Tibial nerve (tissue), 4 donors: ENCODE measurements around the gene PKN2.

Experiments
- EP300 ChIP-seq, 2 donors: sonication (generic); formaldehyde crosslinking; IDR thresholded peaks; one replicate each; pipeline ENCODE4 v1.6.1; 2017; ENCODE audit warnings: antibody characterized with exemption in 2 of 2, mild to moderate bottlenecking in 1 of 2
- POLR2A ChIP-seq, 2 donors: fragments of 450-650 bp; IDR thresholded peaks; one replicate each; pipeline ENCODE4 v1.6.1; 2017; ENCODE audit warnings: antibody characterized with exemption in 2 of 2, mild to moderate bottlenecking in 2 of 2, moderate library complexity in 2 of 2
- TF ChIP-seq, protein P1 (sequence below), 5 experiments: fragments of 200-600 bp in 3 of 5; fragments of 450-650 bp in 2 of 5; sonication (generic) in 3 of 5; IDR thresholded peaks; one replicate each; pipeline ENCODE4 v1.5.1; 2016 to 2019; ENCODE audit warnings: antibody characterized with exemption in 5 of 5, mild to moderate bottlenecking in 3 of 5, moderate library complexity in 2 of 5

DNA sequence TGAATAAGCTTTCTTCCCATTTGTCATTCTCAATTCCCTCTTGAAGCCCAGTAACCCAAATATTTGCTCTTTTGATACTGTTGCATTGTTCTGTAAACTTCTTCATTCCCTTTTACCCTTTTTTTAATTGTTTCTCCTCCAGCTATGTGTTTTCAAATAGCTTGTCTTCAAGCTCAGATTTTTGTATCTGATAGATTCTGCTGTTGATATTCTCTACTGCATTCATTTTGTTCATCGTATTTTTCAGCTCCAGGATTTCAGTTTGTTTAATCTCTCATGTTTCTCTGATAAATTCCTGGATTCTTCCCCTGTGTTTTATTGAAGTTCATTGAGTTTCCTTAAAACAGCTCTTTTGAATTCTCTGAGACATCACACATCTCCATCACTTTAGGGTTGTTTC lies 51.8 kb downstream of the PKN2 start:
- TF ChIP-seq, protein P1, sequence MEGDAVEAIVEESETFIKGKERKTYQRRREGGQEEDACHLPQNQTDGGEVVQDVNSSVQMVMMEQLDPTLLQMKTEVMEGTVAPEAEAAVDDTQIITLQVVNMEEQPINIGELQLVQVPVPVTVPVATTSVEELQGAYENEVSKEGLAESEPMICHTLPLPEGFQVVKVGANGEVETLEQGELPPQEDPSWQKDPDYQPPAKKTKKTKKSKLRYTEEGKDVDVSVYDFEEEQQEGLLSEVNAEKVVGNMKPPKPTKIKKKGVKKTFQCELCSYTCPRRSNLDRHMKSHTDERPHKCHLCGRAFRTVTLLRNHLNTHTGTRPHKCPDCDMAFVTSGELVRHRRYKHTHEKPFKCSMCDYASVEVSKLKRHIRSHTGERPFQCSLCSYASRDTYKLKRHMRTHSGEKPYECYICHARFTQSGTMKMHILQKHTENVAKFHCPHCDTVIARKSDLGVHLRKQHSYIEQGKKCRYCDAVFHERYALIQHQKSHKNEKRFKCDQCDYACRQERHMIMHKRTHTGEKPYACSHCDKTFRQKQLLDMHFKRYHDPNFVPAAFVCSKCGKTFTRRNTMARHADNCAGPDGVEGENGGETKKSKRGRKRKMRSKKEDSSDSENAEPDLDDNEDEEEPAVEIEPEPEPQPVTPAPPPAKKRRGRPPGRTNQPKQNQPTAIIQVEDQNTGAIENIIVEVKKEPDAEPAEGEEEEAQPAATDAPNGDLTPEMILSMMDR (IDR thresholded peaks at IDR 0.05) = no peak
- no peak for TF ChIP-seq EP300 (IDR thresholded peaks at IDR 0.05)
- no peak for TF ChIP-seq POLR2A (IDR thresholded peaks at IDR 0.05)
